Measurements from ENCODE around the gene SYT12. TPM values are rescaled to one million over a fixed set of nuclear protein-coding genes. Genes with fewer than 3 reads are reported as not detected.

SYT12 gene
- total and polyA plus RNA-seq, 9 of the 15 experiments (the other 6 are each of a cell fraction or from before 2014, with no cell fraction given), result 0.03 to 0.11 (median 0.03) TPM; not detected in 4

- DNase-seq (ENCODE audit: extremely low read depth in 1 of 4, low spot score in 3 of 4) (no peak), ATAC-seq (no peak), FAIRE-seq (no peak)
- H3K4me3 ChIP-seq, result no peak overlapping the region
- H3K9me3 ChIP-seq (replicated peaks; ENCODE audit: control insufficient read depth, insufficient read depth, low read depth, low read length), result no peaks in the 10 kb centered on the region
- H3K36me3 ChIP-seq (ENCODE audit: control insufficient read depth, insufficient read depth, low read length), result no peaks in the 10 kb centered on the region
- no peaks in the 10 kb centered on the region for H4K20me1 ChIP-seq (replicated peaks; ENCODE audit: control insufficient read depth, insufficient read depth, low read length)
- no TSS peak for BruUV-seq (replicated peaks)
- H3K27me3 ChIP-seq (ENCODE audit: control insufficient read depth in 2 of 2, insufficient read depth in 2 of 2, low read length in 2 of 2), result no peaks in the 10 kb centered on the region
- in situ Hi-C loops (cut with MboI) (loop anchor here (5.0 kb wide), 1 partner anchor 125 kb away; no protein-coding TSS in a partner anchor), intact Hi-C loops (cut with micrococcal nuclease) (loop anchor here (2.0 to 5.0 kb wide), 3 partner anchors 85 to 282 kb away; partner anchors contain the start of gene RCE1)
- no peak overlapping the region for H3K27ac ChIP-seq (ENCODE audit: extremely low read depth, low read depth, low read length)
- ChIA-PET POLR2A (interaction anchor here (0.8 to 0.9 kb wide), 4 partner anchors 10 to 297 kb away, joined by 3 to 5 read pairs (median 4); no protein-coding TSS in a partner anchor), CTCF (ENCODE audit: low intra/inter-chr PET ratio) (no interaction called here)
- H3K9me1 ChIP-seq (ENCODE audit: control insufficient read depth, insufficient read depth, low read length), result no peaks in the 10 kb centered on the region
- peaks cover 0 to 14% of the 10 kb centered on the region in 2 experiments; a peak in 3 of 5 replicates for H3K4me1 ChIP-seq (replicated peaks in 1 of 2; ENCODE audit: control insufficient read depth in 2 of 2, insufficient read depth in 2 of 2, low read length in 2 of 2)
- TF ChIP-seq DNMT1 (IDR thresholded peaks at IDR 0.05), result no peak
- no peaks in the 10 kb centered on the region for H3K79me2 ChIP-seq (ENCODE audit: control insufficient read depth, insufficient read depth, low read length)
- H3K4me2 ChIP-seq (ENCODE audit: insufficient read depth, low read length), result no peak overlapping the region
- no peak overlapping the region for H2AFZ ChIP-seq (ENCODE audit: low read depth, low read length)
- 33% methylated on average over 5 of the region's 6 CpGs for WGBS (ENCODE audit: insufficient coverage, low coverage, missing lambda C conversion rate)
- 0 out of 4 replicates have a peak overlapping the region, but pooled peaks of 1 of the 2 experiments have one; percentile 52 for H3K9ac ChIP-seq (ENCODE audit: insufficient read depth in 1 of 2, low read depth in 2 of 2, low read length in 2 of 2)
These were observed 46.0 kb upstream of the SYT12 start for GRCh38 chr11:66976925-66977324.

DNA sequence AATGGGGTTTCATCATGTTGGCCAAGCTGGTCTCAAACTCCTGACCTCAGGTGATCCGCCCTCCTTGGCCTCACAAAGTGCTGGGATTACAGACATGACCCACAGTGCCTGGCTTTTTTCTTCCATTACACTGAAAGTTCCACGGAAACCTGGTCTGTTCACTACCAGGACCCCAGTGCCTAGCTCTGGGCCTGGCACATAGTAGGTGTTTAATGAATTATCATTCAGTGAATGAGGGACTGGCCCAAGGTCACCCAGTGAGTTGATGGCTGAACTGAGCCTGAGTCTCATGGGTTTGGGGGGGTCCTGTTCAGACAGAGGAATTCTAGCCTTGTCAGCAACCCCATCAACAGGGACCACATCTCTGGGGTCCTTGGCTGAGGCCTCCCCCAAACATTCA lies 44.7 kb upstream of the SYT12 start:
- H3K4me1 ChIP-seq (replicated peaks in 1 of 2; ENCODE audit: control insufficient read depth in 2 of 2, insufficient read depth in 2 of 2, low read length in 2 of 2), result peaks cover 2 to 14% of the 10 kb centered on the region in 2 experiments; a peak in 4 of 5 replicates
- H3K9ac ChIP-seq (ENCODE audit: insufficient read depth in 1 of 2, low read depth in 2 of 2, low read length in 2 of 2), result no peak overlapping the region
- intact Hi-C loops (cut with micrococcal nuclease), result loop anchor here (5.0 kb wide), 2 partner anchors 86 to 136 kb away; partner anchors contain the start of gene RCE1
- no peak overlapping the region for H3K27ac ChIP-seq (ENCODE audit: extremely low read depth, low read depth, low read length)
- no peak for DNase-seq (ENCODE audit: extremely low read depth in 1 of 4, low spot score in 3 of 4)
- TF ChIP-seq MIER1 (IDR thresholded peaks at IDR 0.05; ENCODE audit: low read depth) (no peak), KDM2B (CRISPR knock-in tag; IDR thresholded peaks at IDR 0.05) (no peak), ZKSCAN1 (IDR thresholded peaks at IDR 0.05; ENCODE audit: low read depth, low read length) (peak; percentile 78), ZNF277 (CRISPR knock-in tag; IDR thresholded peaks at IDR 0.05; ENCODE audit: borderline replicate concordance) (no peak), NR4A1 (CRISPR knock-in tag; IDR thresholded peaks at IDR 0.05) (no peak), NR4A1 (tag; IDR thresholded peaks at IDR 0.05) (no peak)
- no peaks in the 10 kb centered on the region for H3K36me3 ChIP-seq (ENCODE audit: control insufficient read depth, insufficient read depth, low read length)
- BruUV-seq (replicated peaks), result no TSS peak
- no peaks in the 10 kb centered on the region for H3K27me3 ChIP-seq (ENCODE audit: control insufficient read depth in 2 of 2, insufficient read depth in 2 of 2, low read length in 2 of 2)
- H3K4me2 ChIP-seq (ENCODE audit: insufficient read depth, low read length), result no peak overlapping the region
- 80% methylated on average over 2 of the region's 2 CpGs for WGBS (ENCODE audit: insufficient coverage, low coverage, missing lambda C conversion rate)
- H4K20me1 ChIP-seq (replicated peaks; ENCODE audit: control insufficient read depth, insufficient read depth, low read length), result no peaks in the 10 kb centered on the region
- H3K9me3 ChIP-seq (replicated peaks; ENCODE audit: control insufficient read depth, insufficient read depth, low read depth, low read length), result no peaks in the 10 kb centered on the region
- H2AFZ ChIP-seq (ENCODE audit: low read depth, low read length), result no peak overlapping the region
- H3K4me3 ChIP-seq, result no peak overlapping the region
- no peaks in the 10 kb centered on the region for H3K9me1 ChIP-seq (ENCODE audit: control insufficient read depth, insufficient read depth, low read length)
- in situ Hi-C loops (cut with MboI), result loop anchor here (5.0 kb wide), 1 partner anchor 126 kb away; no protein-coding TSS in a partner anchor
- no peaks in the 10 kb centered on the region for H3K79me2 ChIP-seq (ENCODE audit: control insufficient read depth, insufficient read depth, low read length)
- CTCF ChIA-PET (ENCODE audit: low intra/inter-chr PET ratio), result no interaction called here
- POLR2A ChIA-PET, result no interaction called here
- no peak for FAIRE-seq
- ATAC-seq, result no peak

Measured in K562 (cell line).